DMS153 (cell line): ENCODE data around the gene TSPAN31.

ENCODE experiments used
- DNase-seq: peaks from one replicate; lab custom pipeline; 2025; lab: John Stamatoyannopoulos, UW

The TSPAN31 gene

GRCh38 chr12:57752668-57753000 is 7.8 kb downstream of the TSPAN31 start:
- DNase-seq = no peak

- DNase-seq = no peak
These were observed 9.0 kb downstream of the TSPAN31 start for GRCh38 chr12:57753756-57754337.

GRCh38 chr12:57754411-57755193 is 9.8 kb downstream of the TSPAN31 start, which contains the start of gene MARCHF9:
Gene MARCHF9 (plus strand): TSS chr12:57755103. CDS start chr12:57755529, 426 bp downstream.
- DNase-seq = peak; percentile 49

GRCh38 chr12:57755194-57755453 is 10.3 kb downstream of the TSPAN31 start:
- no peak for DNase-seq

GRCh38 chr12:57755454-57756372 is 10.9 kb downstream of the TSPAN31 start:
- DNase-seq = no peak

GRCh38 chr12:57756406-57757341 is 11.8 kb downstream of the TSPAN31 start:
- DNase-seq = no peak

- DNase-seq = no peak
These were observed 12.9 kb downstream of the TSPAN31 start for GRCh38 chr12:57757771-57758170.

GRCh38 chr12:57758552-57759359 is 13.9 kb downstream of the TSPAN31 start:
- no peak for DNase-seq

GRCh38 chr12:57759360-57759980 is 14.6 kb downstream of the TSPAN31 start:
- DNase-seq = no peak

GRCh38 chr12:57760347-57760982 is 15.6 kb downstream of the TSPAN31 start:
- DNase-seq = no peak

GRCh38 chr12:57761391-57761998 is 16.7 kb downstream of the TSPAN31 start:
- DNase-seq = no peak

GRCh38 chr12:57762463-57762862 is 17.6 kb downstream of the TSPAN31 start:
- no peak for DNase-seq

GRCh38 chr12:57763881-57764661 is 19.2 kb downstream of the TSPAN31 start:
- DNase-seq = no peak

- peak; percentile 26 for DNase-seq
These were observed 19.8 kb downstream of the TSPAN31 start for GRCh38 chr12:57764662-57765002.

GRCh38 chr12:57765003-57765697 is 20.3 kb downstream of the TSPAN31 start:
- DNase-seq = no peak

- DNase-seq = no peak
These were observed 21.0 kb downstream of the TSPAN31 start for GRCh38 chr12:57765698-57766463.
